A204.1 (cell line): ENCODE data around the gene PACC1.

Experiments
- FAIRE-seq: peaks from 2 replicates; lab custom pipeline; 2012; peaks lifted over from hg19 to GRCh38; lab: Jason Lieb, UNC

PACC1 gene

DNA sequence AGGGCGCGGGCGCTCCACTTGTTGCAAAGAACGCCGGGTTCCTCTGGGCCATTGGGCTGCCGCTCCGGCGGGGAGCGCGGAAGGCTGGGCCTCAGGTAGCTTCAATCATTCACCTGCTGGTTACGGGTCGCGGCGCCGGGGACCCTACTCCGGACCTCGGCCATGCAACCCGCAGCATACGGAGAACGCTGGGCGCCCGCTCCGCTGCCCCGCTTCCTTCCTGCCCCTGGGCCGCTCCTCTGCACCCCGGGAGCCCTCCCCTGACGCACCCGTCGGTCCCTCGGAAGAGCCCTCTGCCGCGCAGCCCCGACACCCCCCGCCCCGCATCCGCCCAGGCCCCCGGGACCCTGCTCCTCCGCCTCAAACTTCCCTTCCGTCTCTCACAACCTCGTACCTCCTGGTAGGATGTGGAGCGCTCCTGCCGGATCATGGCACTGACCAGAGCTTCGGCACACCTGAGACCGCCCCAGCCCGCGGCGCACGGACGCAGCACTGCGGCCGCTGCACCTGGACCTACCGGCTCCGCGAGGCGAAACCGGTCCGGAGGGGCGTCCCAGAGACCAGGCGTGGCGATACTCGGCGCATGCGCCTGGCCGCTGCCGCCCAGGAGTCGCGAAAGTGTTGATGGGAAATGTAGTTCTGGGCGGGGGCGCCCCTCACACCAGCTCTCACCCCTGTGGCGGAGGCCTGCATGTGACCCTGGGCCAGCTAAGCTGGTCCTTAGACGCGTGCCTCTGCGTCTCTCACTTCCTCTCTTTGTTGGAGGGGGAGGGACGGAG lies at the start of gene PACC1:
Gene PACC1 (minus strand): TSS at position 559 of the 779 bp plus-strand sequence. CDS start 129 bp downstream, at position 430.
- FAIRE-seq: no peak

DNA sequence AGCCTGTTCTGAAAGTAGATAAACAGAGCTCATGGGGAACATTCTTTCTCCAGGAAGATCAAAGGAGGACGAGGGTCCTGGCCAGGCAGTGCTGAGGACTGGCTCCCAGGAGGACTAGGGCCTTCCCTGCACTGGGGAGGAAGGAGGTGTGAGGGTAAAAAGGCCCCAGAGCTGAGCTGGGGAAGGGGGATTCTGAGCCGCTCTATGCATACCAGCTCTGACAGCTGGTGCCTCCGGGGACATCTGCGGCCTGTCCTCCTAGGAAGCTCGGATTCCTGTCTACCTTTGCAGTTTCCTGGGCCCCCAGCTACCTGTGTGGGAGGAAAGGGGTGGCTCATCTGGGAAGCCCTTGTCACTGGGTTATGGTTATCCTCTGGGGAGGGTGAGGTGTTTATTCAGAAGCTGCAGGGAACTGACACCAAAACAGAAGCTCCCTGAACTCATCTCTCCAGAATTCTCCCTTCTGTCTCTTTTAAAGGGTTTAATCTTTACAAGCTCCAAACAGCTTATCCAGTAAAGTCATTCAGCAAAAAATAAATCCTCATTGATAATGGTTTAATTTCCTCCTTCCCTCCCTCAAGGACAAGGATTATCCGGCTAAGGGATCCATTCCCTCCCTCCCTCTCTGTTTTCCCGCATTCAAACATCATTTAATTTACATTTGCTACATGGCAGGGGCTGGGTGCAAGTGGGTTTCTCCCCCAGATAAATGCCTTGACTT lies 49.0 kb upstream of the PACC1 start:
- FAIRE-seq: no peak

- FAIRE-seq: no peak
Measured at GRCh38 chr1:212461916-212462660, 47.4 kb upstream of the PACC1 start.

DNA sequence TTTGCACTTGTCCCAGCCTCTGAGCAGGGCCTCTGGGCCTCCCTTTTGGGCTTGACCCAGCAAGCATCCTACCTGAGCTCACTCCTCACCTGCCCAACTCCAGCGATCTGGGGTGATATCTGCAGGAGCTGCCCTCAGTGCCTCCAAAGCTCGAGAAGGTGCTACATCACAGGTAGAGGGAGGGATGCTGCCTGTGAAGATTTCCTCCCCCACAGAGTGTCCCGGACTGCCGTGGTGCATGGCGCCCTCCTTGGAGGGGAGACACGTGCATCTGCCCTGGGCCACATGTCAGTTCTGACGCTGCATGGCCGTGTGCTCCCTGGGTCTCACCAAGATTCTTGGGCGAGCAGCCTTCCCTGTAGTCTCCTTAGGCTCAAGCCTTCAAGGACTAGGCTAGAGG lies 45.7 kb upstream of the PACC1 start:
- FAIRE-seq: no peak

DNA sequence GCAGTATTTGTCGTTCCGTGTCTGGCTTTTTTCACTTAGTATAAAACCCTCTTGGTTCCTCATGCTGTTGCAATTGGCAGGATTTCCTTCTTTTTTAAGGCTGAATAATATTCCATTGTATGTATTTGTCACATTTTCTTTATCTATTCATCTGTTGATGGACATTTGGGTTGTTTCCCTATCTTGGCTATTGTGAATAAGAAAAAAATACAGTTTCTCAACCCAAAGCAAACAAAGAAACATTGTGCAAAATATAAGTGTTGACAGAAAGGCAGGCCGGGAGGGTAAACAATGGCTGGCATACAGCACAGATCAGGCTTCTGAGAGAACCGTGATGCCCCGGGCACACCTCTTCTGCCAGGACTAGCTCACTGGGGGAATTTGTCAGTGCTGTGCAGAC lies 45.0 kb upstream of the PACC1 start:
- FAIRE-seq: no peak

DNA sequence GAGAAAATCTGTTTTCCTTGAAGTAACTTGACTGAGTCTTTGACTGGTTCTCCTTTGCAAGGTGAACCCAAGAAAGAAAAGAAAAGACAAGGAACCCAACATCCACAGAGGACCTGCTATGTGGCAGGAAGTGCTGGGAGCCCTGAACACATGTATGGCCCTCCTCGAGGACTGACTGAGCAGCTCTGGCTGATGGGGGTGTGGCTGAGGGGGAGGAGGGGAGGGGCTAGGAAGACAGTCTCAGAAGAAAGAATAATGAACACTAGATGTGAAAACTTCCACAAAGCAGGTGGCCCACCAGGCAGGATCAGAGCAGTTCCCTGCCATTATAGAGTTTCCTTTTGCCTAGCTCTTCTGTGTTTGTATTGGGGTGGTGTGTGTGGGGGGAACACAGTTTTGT lies 44.1 kb upstream of the PACC1 start:
- FAIRE-seq: no peak

- FAIRE-seq: no peak
Measured at GRCh38 chr1:212457740-212458338, 43.2 kb upstream of the PACC1 start.

- FAIRE-seq: no peak
Measured at GRCh38 chr1:212455803-212456528, 41.3 kb upstream of the PACC1 start.

GRCh38 chr1:212455401-212455800 lies 40.7 kb upstream of the PACC1 start:
- FAIRE-seq: no peak

DNA sequence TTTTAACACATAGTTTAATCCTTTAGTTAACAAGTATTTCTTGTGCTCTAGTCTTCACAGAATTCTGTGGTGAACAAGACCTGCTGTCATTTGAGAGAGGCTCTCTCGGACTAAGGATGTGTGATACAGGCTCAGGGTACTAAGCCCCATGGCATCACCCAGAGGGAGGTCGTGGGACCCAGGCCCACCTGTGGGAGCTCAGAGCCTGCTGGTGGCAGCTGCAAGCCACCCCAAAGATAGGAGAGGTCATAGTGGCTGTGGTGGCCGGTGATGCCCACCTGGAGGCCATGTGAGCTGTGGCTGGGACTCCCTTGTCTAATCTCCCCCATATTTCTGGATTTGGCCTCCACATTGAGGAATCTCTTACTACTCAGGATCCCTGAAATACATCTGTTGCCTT lies 40.1 kb upstream of the PACC1 start:
- FAIRE-seq: no peak

- no peak for FAIRE-seq
Measured at GRCh38 chr1:212453156-212453857, 38.6 kb upstream of the PACC1 start.

GRCh38 chr1:212452323-212453155 lies 37.9 kb upstream of the PACC1 start:
- FAIRE-seq: no peak

DNA sequence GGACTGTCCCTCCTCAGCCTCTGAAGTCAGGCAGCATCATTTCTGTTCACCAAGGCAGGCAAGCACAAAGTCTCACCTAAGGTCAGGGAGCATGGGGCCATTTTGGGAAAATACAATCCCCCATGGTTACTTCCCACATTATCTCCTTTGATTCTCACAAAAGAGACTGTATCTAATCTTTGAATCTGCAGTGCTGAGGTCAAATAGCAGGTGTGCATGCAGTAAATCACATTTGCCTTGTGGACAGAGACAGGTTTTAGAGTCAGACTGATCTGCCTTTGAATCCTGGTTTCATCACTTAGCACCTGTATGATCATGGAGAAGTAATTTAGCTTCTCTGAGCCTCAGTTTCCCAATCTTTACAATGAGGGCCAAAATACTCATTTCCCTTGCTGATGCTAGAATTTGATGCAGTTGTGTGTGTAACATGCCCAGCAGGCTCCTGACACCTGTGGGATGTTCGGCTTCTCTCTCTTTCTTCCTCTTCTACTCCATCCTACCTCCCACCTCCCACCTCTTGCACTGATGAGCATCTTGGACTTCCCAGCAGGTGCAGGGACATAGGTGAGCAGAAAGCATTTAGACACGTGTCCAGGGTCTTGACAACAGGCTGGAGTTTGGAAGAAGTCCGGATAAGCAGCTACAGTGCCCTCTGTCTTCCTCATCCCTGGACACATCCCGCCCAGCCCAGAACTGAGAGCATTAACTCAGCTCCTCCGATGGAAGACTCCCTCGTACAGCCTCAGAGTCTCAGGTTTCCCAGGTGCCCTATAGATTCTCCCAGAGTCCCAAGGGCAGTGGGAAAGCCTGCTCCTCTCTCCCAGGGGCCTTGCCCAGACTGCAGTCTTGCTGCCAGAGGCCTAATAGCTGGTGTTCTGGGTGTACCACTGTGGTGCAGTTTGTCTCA lies 37.0 kb upstream of the PACC1 start:
- no peak for FAIRE-seq

- FAIRE-seq: no peak
Measured at GRCh38 chr1:212450331-212450881, 35.7 kb upstream of the PACC1 start.

DNA sequence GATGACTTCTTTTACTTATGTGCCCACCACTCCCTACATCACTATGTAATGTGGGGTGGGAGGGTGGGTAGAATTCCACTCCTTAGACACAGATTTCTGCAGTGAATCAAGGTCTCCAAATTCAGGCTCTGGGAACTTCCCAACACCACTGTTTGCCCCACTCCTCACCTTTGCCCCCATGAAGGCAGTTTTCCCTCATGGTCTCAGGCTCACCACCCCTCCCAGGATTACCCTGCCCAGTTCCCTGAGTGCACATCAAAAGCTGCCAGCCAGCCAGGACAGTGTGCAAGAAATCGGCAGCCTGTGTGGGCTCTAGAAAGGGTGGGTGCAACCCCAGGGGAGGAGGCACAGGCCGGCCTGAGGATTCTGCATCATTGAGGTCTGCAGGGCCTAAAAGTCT lies 32.8 kb upstream of the PACC1 start:
- no peak for FAIRE-seq

GRCh38 chr1:212446333-212446732 lies 31.6 kb upstream of the PACC1 start:
- FAIRE-seq: no peak

DNA sequence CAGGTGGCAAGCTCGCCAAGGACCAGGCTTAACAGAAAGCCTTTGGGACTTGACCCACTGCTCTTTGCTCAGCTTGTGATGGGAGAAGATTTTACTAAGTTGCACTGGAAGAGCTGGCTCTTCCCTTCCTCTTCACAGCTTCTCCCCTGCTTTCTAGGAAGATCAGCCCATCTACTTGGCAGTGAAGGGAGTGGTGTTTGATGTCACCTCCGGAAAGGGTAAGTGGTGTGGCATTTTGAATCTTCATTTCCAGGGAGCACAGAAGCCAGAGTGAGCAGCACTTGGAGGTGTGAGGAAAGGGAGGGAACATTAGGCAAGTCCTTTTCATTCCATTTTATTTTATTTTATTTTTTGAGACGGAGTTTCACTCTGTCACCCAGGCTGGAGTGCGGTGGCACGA lies 27.7 kb upstream of the PACC1 start:
- FAIRE-seq: no peak

GRCh38 chr1:212440419-212440818 lies 25.7 kb upstream of the PACC1 start:
- no peak for FAIRE-seq

DNA sequence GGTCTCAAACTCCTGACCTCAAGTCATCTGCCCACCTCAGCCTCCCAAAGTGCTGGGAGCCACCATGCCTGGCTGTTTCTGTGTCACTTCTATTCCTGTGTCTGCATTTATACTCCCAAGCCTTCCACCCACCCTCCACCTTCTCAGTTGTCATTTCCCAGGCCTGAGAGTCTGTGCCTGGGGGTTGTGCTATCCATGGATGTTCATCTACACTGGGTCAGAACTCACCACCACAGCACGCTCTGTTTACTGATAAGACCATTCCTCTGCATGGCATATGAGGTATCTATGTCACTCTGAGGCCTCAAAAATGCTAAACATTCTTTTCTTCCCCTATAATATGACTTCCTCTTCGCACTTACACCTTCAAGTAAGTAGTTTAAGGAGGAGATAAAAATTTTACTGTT lies 24.1 kb upstream of the PACC1 start:
- no peak for FAIRE-seq
